Measurements from ENCODE around the gene SLC66A2.

Gene SLC66A2

GRCh38 chr18:79948719-79949411 lies 2.6 kb downstream of the SLC66A2 start:
- H3K4me2 ChIP-seq (ENCODE audit: low read length): peak overlapping the region; percentile 32; the same call in 1 of the 2 replicates
- H3K36me3 ChIP-seq (ENCODE audit: insufficient read depth, low read length): 0 out of 2 replicates have a peak, but pooled peaks cover 7% of the 10 kb centered on the region
- peak overlapping the region; percentile 68 for H3K27ac ChIP-seq (ENCODE audit: low read depth, low read length, poor library complexity, severe bottlenecking)
- peaks cover 52% of the 10 kb centered on the region for H3K4me1 ChIP-seq (ENCODE audit: insufficient read depth, low read length, severe bottlenecking)
- no peak overlapping the region; the same call in 1 of the 2 replicates for H3K9ac ChIP-seq (ENCODE audit: low read length)
- H2AFZ ChIP-seq (ENCODE audit: low read length): no peak overlapping the region
- H3K79me2 ChIP-seq (ENCODE audit: insufficient read depth, low read length): 0 out of 2 replicates have a peak, but pooled peaks cover 5% of the 10 kb centered on the region
- H3K27me3 ChIP-seq (ENCODE audit: insufficient read depth, low read length): no peaks in the 10 kb centered on the region
- no peaks in the 10 kb centered on the region for H3F3A ChIP-seq (ENCODE audit: insufficient read depth, low read length)
- H3K9me2 ChIP-seq (ENCODE audit: low read depth, low read length): no peaks in the 10 kb centered on the region
- H4K20me1 ChIP-seq (ENCODE audit: insufficient read depth, low read length): no peaks in the 10 kb centered on the region
- TF ChIP-seq CTCF (IDR thresholded peaks at IDR 0.05; ENCODE audit: low read length) (no peak), EZH2 (IDR thresholded peaks at IDR 0.05; ENCODE audit: borderline replicate concordance, low read length) (no peak)
- no peaks in the 10 kb centered on the region for H3K9me3 ChIP-seq (ENCODE audit: low read length)
- H3K4me3 ChIP-seq (ENCODE audit: low read depth, low read length, poor library complexity, severe bottlenecking): peak overlapping the region; percentile 35

GRCh38 chr18:79947881-79948610 lies 3.4 kb downstream of the SLC66A2 start:
- no peak for TF ChIP-seq CTCF (IDR thresholded peaks at IDR 0.05; ENCODE audit: low read length)
- TF ChIP-seq EZH2 (IDR thresholded peaks at IDR 0.05; ENCODE audit: borderline replicate concordance, low read length): no peak
- H3K36me3 ChIP-seq (ENCODE audit: insufficient read depth, low read length): peaks cover 8% of the 10 kb centered on the region; the same call in 1 of the 2 replicates
- H3K9ac ChIP-seq (ENCODE audit: low read length): no peak overlapping the region; the same call in 1 of the 2 replicates
- no peaks in the 10 kb centered on the region for H3K9me3 ChIP-seq (ENCODE audit: low read length)
- no peak overlapping the region for H3K4me3 ChIP-seq (ENCODE audit: low read depth, low read length, poor library complexity, severe bottlenecking)
- no peaks in the 10 kb centered on the region for H3K27me3 ChIP-seq (ENCODE audit: insufficient read depth, low read length)
- H3K79me2 ChIP-seq (ENCODE audit: insufficient read depth, low read length): 0 out of 2 replicates have a peak, but pooled peaks cover 5% of the 10 kb centered on the region
- H3K4me1 ChIP-seq (ENCODE audit: insufficient read depth, low read length, severe bottlenecking): peaks cover 52% of the 10 kb centered on the region
- no peak overlapping the region for H2AFZ ChIP-seq (ENCODE audit: low read length)
- H3F3A ChIP-seq (ENCODE audit: insufficient read depth, low read length): no peaks in the 10 kb centered on the region
- H3K4me2 ChIP-seq (ENCODE audit: low read length): no peak overlapping the region
- H4K20me1 ChIP-seq (ENCODE audit: insufficient read depth, low read length): no peaks in the 10 kb centered on the region
- H3K9me2 ChIP-seq (ENCODE audit: low read depth, low read length): no peaks in the 10 kb centered on the region
- peak overlapping the region; percentile 68 for H3K27ac ChIP-seq (ENCODE audit: low read depth, low read length, poor library complexity, severe bottlenecking)

- Histone ChIP-seq H3K27ac (ENCODE audit: low read depth, low read length, poor library complexity, severe bottlenecking) (no peak overlapping the region), H3F3A (ENCODE audit: insufficient read depth, low read length) (no peaks in the 10 kb centered on the region)
Measured at GRCh38 chr18:79947054-79947755, 4.2 kb downstream of the SLC66A2 start.

More at GRCh38 chr18:79947054-79947755, 4.2 kb downstream of the SLC66A2 start:
- no peaks in the 10 kb centered on the region for H3K9me2 ChIP-seq (ENCODE audit: low read depth, low read length)
- no peak overlapping the region for H3K4me3 ChIP-seq (ENCODE audit: low read depth, low read length, poor library complexity, severe bottlenecking)
- no peaks in the 10 kb centered on the region for H4K20me1 ChIP-seq (ENCODE audit: insufficient read depth, low read length)
- TF ChIP-seq CTCF (IDR thresholded peaks at IDR 0.05; ENCODE audit: low read length): no peak
- H3K27me3 ChIP-seq (ENCODE audit: insufficient read depth, low read length): no peaks in the 10 kb centered on the region
- H3K79me2 ChIP-seq (ENCODE audit: insufficient read depth, low read length): 0 out of 2 replicates have a peak, but pooled peaks cover 5% of the 10 kb centered on the region
- no peak overlapping the region for H2AFZ ChIP-seq (ENCODE audit: low read length)
- no peak overlapping the region for H3K9ac ChIP-seq (ENCODE audit: low read length)
- no peaks in the 10 kb centered on the region for H3K9me3 ChIP-seq (ENCODE audit: low read length)
- H3K4me2 ChIP-seq (ENCODE audit: low read length): peak overlapping the region; percentile 19; the same call in 1 of the 2 replicates
- peaks cover 51% of the 10 kb centered on the region for H3K4me1 ChIP-seq (ENCODE audit: insufficient read depth, low read length, severe bottlenecking)
- H3K36me3 ChIP-seq (ENCODE audit: insufficient read depth, low read length): peaks cover 13% of the 10 kb centered on the region; the same call in 1 of the 2 replicates
